PC-3 (cell line): ENCODE data around the gene CERS5. TPM values are rescaled to one million over a fixed set of nuclear protein-coding genes. Genes with fewer than 3 reads are reported as not detected.
A peak's percentile ranks its signal among the peaks of the same experiment; 100 is the strongest.

Experiments
- ATAC-seq: fragments of 200-7000 bp; cut with Tn5 transposase; 2 replicates; pipeline ENCODE4 v1.9.1; 2020; ENCODE audit warnings: mild to moderate bottlenecking, moderate library complexity
- BruUV-seq: library from RNA; stranded (reverse); fragments of 400-500 nt; replicated peaks from 2 replicates; lab custom pipeline; 2021; lab: Mats Ljungman, UMichigan
- CTCF ChIA-PET: fragments of 300-600 bp; sonication (Branson Sonifier 250); formaldehyde crosslinking; loops from one replicate; lab custom pipeline; 2022; ENCODE audit warnings: antibody characterized with exemption; lab: Charles Lee
- POLR2A ChIA-PET: fragments of 300-600 bp; sonication (Branson Sonifier 250); formaldehyde crosslinking; loops from one replicate; lab custom pipeline; 2022; ENCODE audit warnings: antibody characterized with exemption; ENCODE audit not compliant: unreplicated experiment; lab: Charles Lee
- DNase-seq: peaks from one replicate; pipeline ENCODE4 v3.0.0-alpha.2; 2015
- H2AFZ ChIP-seq: fragments of 300-600 bp; sonication (generic); 2 replicates; pipeline ENCODE4 v1.6.0; 2016; ENCODE audit warnings: antibody characterized with exemption, low read length
- H3F3A ChIP-seq: fragments of 300-600 bp; sonication (generic); one replicate; pipeline ENCODE4 v1.6.0; 2017; ENCODE audit warnings: antibody characterized with exemption, low read length, control low read depth, mild to moderate bottlenecking; ENCODE audit not compliant: unreplicated experiment
- H3K27ac ChIP-seq: fragments of 300-600 bp; sonication (generic); 2 replicates; pipeline ENCODE4 v1.5.1; 2016; ENCODE audit warnings: mild to moderate bottlenecking, low read length
- H3K27me3 ChIP-seq: fragments of 300-600 bp; sonication (generic); 2 replicates; pipeline ENCODE4 v1.6.1; 2016; ENCODE audit warnings: low read length, mixed read lengths
- H3K36me3 ChIP-seq: fragments of 300-600 bp; sonication (generic); 2 replicates; pipeline ENCODE4 v1.6.1; 2016; ENCODE audit warnings: low read depth, mixed run types, low read length, mixed read lengths
- H3K4me1 ChIP-seq: fragments of 300-600 bp; sonication (generic); 2 replicates; pipeline ENCODE4 v1.5.1; 2016; ENCODE audit warnings: low read length; ENCODE audit not compliant: insufficient read depth
- H3K4me2 ChIP-seq: fragments of 300-600 bp; sonication (generic); 2 replicates; pipeline ENCODE4 v1.6.0; 2016; ENCODE audit warnings: low read length
- H3K4me3 ChIP-seq: fragments of 300-600 bp; sonication (generic); 2 replicates; pipeline ENCODE4 v1.5.1; 2016; ENCODE audit warnings: mild to moderate bottlenecking, low read length, mixed read lengths
- H3K79me2 ChIP-seq: fragments of 300-600 bp; sonication (generic); 2 replicates; pipeline ENCODE4 v1.6.1; 2017; ENCODE audit warnings: low read length, mixed read lengths
- H3K9ac ChIP-seq: fragments of 300-600 bp; sonication (generic); 2 replicates; pipeline ENCODE4 v1.6.0; 2016; ENCODE audit warnings: mild to moderate bottlenecking, low read length
- H3K9me2 ChIP-seq: fragments of 300-600 bp; sonication (generic); replicated peaks from 2 replicates; pipeline ENCODE4 v1.6.1; 2016; ENCODE audit warnings: mixed run types, low read length, mixed read lengths
- H3K9me3 ChIP-seq: fragments of 300-600 bp; sonication (generic); 2 replicates; pipeline ENCODE4 v1.6.1; 2016; ENCODE audit warnings: low read length, mixed read lengths
- H4K20me1 ChIP-seq: fragments of 300-600 bp; sonication (generic); 2 replicates; pipeline ENCODE4 v1.6.1; 2016; ENCODE audit warnings: low read length, mixed read lengths
- EZH2 ChIP-seq: fragments of 300-600 bp; sonication (generic); IDR thresholded peaks from one replicate; pipeline ENCODE4 v1.6.1; 2017; ENCODE audit warnings: antibody characterized with exemption, mild to moderate bottlenecking, low read length; ENCODE audit not compliant: unreplicated experiment
- EZH2phosphoT487 ChIP-seq: fragments of 300-600 bp; sonication (generic); IDR thresholded peaks from 2 replicates; pipeline ENCODE4 v1.6.1; 2018; ENCODE audit warnings: mild to moderate bottlenecking, antibody characterized with exemption, low read length, borderline replicate concordance
- intact Hi-C: fragments of 100-400 bp; cut with micrococcal nuclease; formaldehyde crosslinking; loops from 2 replicates; pipeline ENCODE4 v1.9.0; 2023
- total RNA-seq: library from RNA; depleted of rRNA; stranded (reverse); fragments of >200 nt; gene quantifications from 2 replicates; pipeline ENCODE4 v1.2.3, GENCODE V29; 2014
- TF ChIP-seq, protein P1 (sequence below): fragments of 300-600 bp; sonication (generic); conservative IDR thresholded peaks from 2 replicates; pipeline ENCODE4 v1.5.1; 2017; ENCODE audit warnings: antibody characterized with exemption, low read depth, mild to moderate bottlenecking, low read length

Gene CERS5
- total RNA-seq, 1 experiment from 2014 or later = 24.9 TPM

DNA sequence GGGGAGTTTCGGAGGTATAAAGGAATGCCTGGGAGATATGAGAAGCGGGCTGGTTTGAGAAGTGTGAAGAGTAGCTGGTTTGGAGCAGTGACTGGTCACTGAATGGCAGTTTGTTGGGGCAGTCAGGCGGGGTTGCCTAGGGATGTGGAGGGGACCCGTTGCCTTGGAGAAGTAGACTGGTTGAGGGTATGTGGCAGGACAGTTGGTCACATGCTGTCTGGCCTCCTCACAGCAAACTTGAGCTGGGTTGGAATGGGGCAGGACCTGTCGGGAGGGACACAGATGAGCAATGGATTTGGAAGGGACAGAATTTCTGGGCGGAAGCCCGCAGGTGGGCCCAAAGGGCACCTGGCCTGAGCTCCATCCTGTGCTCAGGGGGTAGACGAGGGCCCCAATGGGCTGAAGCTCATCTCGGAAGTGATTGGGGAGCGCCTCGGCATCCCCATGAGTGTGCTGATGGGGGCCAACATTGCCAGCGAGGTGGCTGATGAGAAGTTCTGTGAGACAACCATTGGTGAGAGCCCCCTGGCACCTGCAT lies 61.2 kb downstream of the CERS5 start:
- BruUV-seq = no TSS peak
- no peak for DNase-seq
- CTCF ChIA-PET = interaction anchor here (0.6 kb wide), 1 partner anchor 125 kb away, joined by 12 read pairs; no protein-coding TSS in a partner anchor

DNA sequence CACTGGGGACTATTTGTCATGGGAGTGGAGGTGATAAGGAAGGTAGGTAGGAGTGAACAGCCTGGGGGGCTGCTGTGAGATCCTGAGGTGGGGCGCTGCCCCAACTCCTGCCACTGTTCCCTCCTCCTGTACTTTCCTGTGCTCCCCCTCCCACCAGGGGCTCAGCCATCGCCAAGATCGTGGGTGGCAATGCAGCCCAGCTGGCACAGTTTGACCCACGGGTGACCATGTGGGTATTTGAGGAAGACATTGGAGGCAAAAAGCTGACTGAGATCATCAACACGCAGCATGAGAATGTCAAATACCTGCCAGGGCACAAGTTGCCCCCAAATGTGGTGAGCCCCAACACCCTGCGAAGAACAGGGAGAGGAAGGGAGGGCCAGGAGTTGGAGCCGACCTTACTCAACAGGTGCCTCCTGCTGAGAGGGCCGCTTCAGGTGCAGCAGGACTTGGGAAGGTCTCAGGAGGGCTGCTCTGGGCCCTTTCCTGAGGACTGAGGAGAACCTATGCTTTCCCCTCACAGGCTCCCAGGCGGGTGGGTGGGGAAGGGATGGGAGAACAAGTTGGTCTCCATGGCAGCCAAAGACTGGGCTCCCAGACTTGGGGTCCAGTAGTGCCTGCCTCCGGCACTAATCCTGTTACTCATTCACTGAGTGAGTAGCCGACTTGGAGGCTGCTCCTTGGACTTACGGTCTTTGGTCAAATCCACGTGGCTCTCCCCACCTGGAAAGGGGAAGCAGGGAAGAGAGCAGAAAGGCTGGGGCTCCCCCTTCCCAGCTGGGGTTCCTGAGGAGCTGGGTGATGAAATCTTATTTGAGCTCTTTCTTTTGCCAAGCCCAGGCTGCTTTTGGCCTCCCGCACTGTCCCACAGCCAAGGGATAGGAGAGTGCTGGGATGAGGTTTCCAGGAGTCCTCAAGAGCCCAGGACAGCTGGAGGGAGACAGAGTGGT lies 62.5 kb downstream of the CERS5 start:
- H3K27me3 ChIP-seq = no peaks in the 10 kb centered on the region
- H3K79me2 ChIP-seq = no peaks in the 10 kb centered on the region
- intact Hi-C loops = no loop called here
- BruUV-seq = no TSS peak
- ATAC-seq (no peak), DNase-seq (no peak)
- H2AFZ ChIP-seq = no peak overlapping the region
- H3K9me2 ChIP-seq = no peaks in the 10 kb centered on the region
- ChIA-PET CTCF (interaction anchor here (0.6 to 1.2 kb wide), 2 partner anchors 17 to 225 kb away, joined by 3 read pairs; no protein-coding TSS in a partner anchor), POLR2A (interaction anchor here (0.5 to 0.6 kb wide), 3 partner anchors 20 to 118 kb away, joined by 3 read pairs; no protein-coding TSS in a partner anchor)
- peaks cover 4% of the 10 kb centered on the region; the same call in 1 of the 2 replicates for H3K4me1 ChIP-seq
- H3K9me3 ChIP-seq = no peaks in the 10 kb centered on the region
- H3K4me2 ChIP-seq = no peak overlapping the region
- H3K27ac ChIP-seq = no peak overlapping the region
- peaks cover 7% of the 10 kb centered on the region for H3K36me3 ChIP-seq
- no peaks in the 10 kb centered on the region for H4K20me1 ChIP-seq
- TF ChIP-seq EZH2phosphoT487 = no peak
- no peak overlapping the region for H3K4me3 ChIP-seq
- no peak overlapping the region for H3K9ac ChIP-seq
- H3F3A ChIP-seq = no peaks in the 10 kb centered on the region

More for the DNA sequence above, 61.2 kb downstream of the CERS5 start:
- Histone ChIP-seq H3K4me3 (no peak overlapping the region), H3K9me2 (no peaks in the 10 kb centered on the region), H2AFZ (no peak overlapping the region), H3F3A (no peaks in the 10 kb centered on the region), H3K36me3 (peaks cover 7% of the 10 kb centered on the region), H3K4me1 (peaks cover 6% of the 10 kb centered on the region; the same call in 1 of the 2 replicates), H3K4me2 (no peak overlapping the region), H3K9me3 (no peaks in the 10 kb centered on the region), H3K27ac (no peak overlapping the region), H3K79me2 (no peaks in the 10 kb centered on the region), H3K9ac (no peak overlapping the region), H4K20me1 (no peaks in the 10 kb centered on the region), H3K27me3 (no peaks in the 10 kb centered on the region)
- no peak for ATAC-seq
- POLR2A ChIA-PET = interaction anchor here (0.5 kb wide), 1 partner anchor 75 kb away, joined by 3 read pairs; no protein-coding TSS in a partner anchor
- intact Hi-C loops = no loop called here
- TF ChIP-seq EZH2 = no peak
- TF ChIP-seq EZH2phosphoT487 = no peak
- TF ChIP-seq, protein P1, sequence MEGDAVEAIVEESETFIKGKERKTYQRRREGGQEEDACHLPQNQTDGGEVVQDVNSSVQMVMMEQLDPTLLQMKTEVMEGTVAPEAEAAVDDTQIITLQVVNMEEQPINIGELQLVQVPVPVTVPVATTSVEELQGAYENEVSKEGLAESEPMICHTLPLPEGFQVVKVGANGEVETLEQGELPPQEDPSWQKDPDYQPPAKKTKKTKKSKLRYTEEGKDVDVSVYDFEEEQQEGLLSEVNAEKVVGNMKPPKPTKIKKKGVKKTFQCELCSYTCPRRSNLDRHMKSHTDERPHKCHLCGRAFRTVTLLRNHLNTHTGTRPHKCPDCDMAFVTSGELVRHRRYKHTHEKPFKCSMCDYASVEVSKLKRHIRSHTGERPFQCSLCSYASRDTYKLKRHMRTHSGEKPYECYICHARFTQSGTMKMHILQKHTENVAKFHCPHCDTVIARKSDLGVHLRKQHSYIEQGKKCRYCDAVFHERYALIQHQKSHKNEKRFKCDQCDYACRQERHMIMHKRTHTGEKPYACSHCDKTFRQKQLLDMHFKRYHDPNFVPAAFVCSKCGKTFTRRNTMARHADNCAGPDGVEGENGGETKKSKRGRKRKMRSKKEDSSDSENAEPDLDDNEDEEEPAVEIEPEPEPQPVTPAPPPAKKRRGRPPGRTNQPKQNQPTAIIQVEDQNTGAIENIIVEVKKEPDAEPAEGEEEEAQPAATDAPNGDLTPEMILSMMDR = no peak

DNA sequence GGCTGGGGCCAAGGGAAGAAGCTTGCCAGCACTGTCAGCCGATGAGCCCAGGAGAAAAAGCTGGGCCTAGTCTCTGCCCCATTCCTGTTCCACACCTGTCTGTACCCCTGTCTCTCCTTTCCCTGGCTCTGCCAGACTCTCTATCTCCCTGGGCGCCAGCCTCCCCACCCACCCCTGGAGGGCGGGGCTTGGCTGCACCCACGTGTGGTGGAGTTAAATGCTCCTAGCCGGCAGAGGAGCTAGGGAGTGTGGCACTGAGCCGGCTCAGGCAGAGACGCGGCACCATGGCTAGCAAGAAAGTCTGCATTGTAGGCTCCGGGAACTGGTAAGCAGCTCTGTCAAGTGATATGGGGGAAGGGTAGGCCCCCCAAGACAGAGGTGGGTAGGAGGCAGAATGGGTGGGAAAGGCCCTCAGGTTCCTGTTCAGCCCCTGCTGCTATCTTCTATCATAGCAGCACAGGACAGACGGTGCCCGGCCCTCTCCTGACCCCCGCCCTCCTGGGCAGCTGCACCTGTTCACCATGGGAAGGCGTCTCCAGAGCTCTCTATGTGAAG lies 63.3 kb downstream of the CERS5 start, which contains the start of gene GPD1:
GPD1 (plus strand) TSS at position 242 of the 555 bp plus-strand sequence; CDS start at position 285, 43 bp downstream.
- BruUV-seq = no TSS peak
- no peaks in the 10 kb centered on the region for H3K79me2 ChIP-seq
- no peak within 1 kb of the TSS for H3K4me2 ChIP-seq
- no peaks in the 10 kb centered on the region for H3K9me3 ChIP-seq
- H3K4me3 ChIP-seq = no peak within 1 kb of the TSS
- TF ChIP-seq, protein P1 = no peak
- TF ChIP-seq EZH2 (no peak), EZH2phosphoT487 (no peak)
- no peak within 1 kb of the TSS for H2AFZ ChIP-seq
- ATAC-seq (peak; percentile 79), DNase-seq (peak; percentile 50)
- no peaks in the 10 kb centered on the region for H4K20me1 ChIP-seq
- H3K27ac ChIP-seq = no peak within 1 kb of the TSS
- POLR2A ChIA-PET = interaction anchor here (0.5 to 0.7 kb wide), 4 partner anchors 19 to 117 kb away, joined by 3 to 4 read pairs (median 3); partner anchors contain the start of gene CERS5
- H3K4me1 ChIP-seq = peaks cover 12% of the 10 kb centered on the region
- H3F3A ChIP-seq = no peaks in the 10 kb centered on the region
- H3K36me3 ChIP-seq = peaks cover 12% of the 10 kb centered on the region
- CTCF ChIA-PET = interaction anchor here (0.6 to 1.2 kb wide), 3 partner anchors 16 to 226 kb away, joined by 3 to 4 read pairs (median 3); partner anchors contain the start of gene SMARCD1
- no peaks in the 10 kb centered on the region for H3K9me2 ChIP-seq
- intact Hi-C loops = no loop called here
- H3K9ac ChIP-seq = no peak within 1 kb of the TSS
- no peaks in the 10 kb centered on the region for H3K27me3 ChIP-seq
